OCI-LY7 (cell line): Measurements from ENCODE around the gene TAF8.

Experiments used
- EZH2phosphoT487 ChIP-seq: fragments of 200-600 bp; sonication (generic); IDR thresholded peaks from 2 replicates; pipeline ENCODE4 v1.6.1; 2018; ENCODE audit warnings: low read depth, borderline replicate concordance, mild to moderate bottlenecking, mixed run types, antibody characterized with exemption, low read length, moderate library complexity, mixed read lengths
- TF ChIP-seq, protein P1 (sequence below): fragments of 200-600 bp; sonication (generic); conservative IDR thresholded peaks from 2 replicates; pipeline ENCODE4 v1.5.1; 2014; ENCODE audit warnings: mild to moderate bottlenecking, antibody characterized with exemption, low read length, moderate library complexity, mixed read lengths

DNA sequence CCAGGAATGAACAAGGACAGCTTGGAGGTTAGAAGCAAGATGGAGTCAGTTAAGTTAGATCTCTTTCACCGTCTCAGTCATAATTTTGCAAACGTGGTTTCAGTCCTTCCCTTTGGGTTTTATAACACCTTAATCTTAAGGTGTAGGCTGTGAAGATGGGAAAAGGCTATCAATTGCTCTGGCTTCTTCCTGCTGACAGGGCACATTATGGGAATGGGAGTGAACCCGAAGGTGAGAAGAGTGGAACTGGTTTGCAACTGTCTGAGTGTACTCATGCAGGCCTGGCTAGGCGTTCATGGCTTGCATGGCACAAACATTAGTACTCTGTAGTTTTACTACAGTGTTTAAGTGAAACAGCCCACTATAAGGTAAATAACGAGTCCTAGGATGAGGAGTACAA, 9.4 kb downstream of the TAF8 start:
- TF ChIP-seq, protein P1, sequence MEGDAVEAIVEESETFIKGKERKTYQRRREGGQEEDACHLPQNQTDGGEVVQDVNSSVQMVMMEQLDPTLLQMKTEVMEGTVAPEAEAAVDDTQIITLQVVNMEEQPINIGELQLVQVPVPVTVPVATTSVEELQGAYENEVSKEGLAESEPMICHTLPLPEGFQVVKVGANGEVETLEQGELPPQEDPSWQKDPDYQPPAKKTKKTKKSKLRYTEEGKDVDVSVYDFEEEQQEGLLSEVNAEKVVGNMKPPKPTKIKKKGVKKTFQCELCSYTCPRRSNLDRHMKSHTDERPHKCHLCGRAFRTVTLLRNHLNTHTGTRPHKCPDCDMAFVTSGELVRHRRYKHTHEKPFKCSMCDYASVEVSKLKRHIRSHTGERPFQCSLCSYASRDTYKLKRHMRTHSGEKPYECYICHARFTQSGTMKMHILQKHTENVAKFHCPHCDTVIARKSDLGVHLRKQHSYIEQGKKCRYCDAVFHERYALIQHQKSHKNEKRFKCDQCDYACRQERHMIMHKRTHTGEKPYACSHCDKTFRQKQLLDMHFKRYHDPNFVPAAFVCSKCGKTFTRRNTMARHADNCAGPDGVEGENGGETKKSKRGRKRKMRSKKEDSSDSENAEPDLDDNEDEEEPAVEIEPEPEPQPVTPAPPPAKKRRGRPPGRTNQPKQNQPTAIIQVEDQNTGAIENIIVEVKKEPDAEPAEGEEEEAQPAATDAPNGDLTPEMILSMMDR, result no peak
- TF ChIP-seq EZH2phosphoT487, result no peak
